Measurements from ENCODE around the gene NRIP2. TPM values are rescaled to one million over a fixed set of nuclear protein-coding genes. Genes with fewer than 3 reads are reported as not detected.
A peak's percentile ranks its signal among the peaks of the same experiment; 100 is the strongest.

Gene NRIP2
- total RNA-seq, 2 donors from 2014 or later, result 0.59 to 3.0 TPM

DNA sequence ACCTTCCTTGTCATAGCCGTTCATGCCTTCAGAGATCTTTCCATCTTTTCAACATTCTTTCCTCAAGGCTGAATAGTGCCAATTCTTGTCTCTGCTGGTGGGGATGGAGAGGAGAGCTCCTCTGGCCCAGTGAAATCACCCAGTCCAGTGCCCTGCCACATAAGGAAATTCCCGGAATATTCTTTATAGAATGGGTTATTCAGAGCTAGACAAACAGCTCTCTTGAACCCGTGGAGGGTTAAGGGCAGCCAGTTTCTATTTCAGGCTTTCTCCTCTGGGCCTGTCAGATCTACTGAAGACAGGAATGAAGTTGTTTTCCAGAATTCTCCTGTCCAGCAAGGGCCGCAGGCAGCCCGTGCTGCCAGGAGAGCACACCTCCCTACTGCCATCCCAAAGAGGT is 8.1 kb upstream of the NRIP2 start:
- H3K36me3 ChIP-seq, result peaks cover 5% of the 10 kb centered on the region
- no peak overlapping the region for H3K4me3 ChIP-seq
- no peaks in the 10 kb centered on the region for H3K27me3 ChIP-seq
- DNase-seq (ENCODE audit: low spot score), result no peak
- H3K27ac ChIP-seq, result peak overlapping the region in 1 of 2 donors; percentile 10
- H3K9me3 ChIP-seq, result no peaks in the 10 kb centered on the region
- H3K4me1 ChIP-seq, result peaks cover 0 to 11% of the 10 kb centered on the region in 2 donors
- TF ChIP-seq, protein P1, sequence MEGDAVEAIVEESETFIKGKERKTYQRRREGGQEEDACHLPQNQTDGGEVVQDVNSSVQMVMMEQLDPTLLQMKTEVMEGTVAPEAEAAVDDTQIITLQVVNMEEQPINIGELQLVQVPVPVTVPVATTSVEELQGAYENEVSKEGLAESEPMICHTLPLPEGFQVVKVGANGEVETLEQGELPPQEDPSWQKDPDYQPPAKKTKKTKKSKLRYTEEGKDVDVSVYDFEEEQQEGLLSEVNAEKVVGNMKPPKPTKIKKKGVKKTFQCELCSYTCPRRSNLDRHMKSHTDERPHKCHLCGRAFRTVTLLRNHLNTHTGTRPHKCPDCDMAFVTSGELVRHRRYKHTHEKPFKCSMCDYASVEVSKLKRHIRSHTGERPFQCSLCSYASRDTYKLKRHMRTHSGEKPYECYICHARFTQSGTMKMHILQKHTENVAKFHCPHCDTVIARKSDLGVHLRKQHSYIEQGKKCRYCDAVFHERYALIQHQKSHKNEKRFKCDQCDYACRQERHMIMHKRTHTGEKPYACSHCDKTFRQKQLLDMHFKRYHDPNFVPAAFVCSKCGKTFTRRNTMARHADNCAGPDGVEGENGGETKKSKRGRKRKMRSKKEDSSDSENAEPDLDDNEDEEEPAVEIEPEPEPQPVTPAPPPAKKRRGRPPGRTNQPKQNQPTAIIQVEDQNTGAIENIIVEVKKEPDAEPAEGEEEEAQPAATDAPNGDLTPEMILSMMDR (IDR thresholded peaks at IDR 0.05), result no peak

- no peaks in the 10 kb centered on the region for H3K9me3 ChIP-seq
- H3K36me3 ChIP-seq, result no peaks in the 10 kb centered on the region
- no peaks in the 10 kb centered on the region for H3K27me3 ChIP-seq
- DNase-seq (ENCODE audit: low spot score), result no peak
- TF ChIP-seq, protein P1 (IDR thresholded peaks at IDR 0.05), result no peak
- no peak overlapping the region for H3K27ac ChIP-seq
- no peak overlapping the region for H3K4me3 ChIP-seq
- H3K4me1 ChIP-seq, result peaks cover 0 to 11% of the 10 kb centered on the region in 2 donors
These were observed 6.3 kb upstream of the NRIP2 start for GRCh38 chr12:2841056-2841650.

GRCh38 chr12:2836574-2836973 is 1.7 kb upstream of the NRIP2 start:
- Histone ChIP-seq H3K4me3 (no peak overlapping the region), H3K4me1 (peaks cover 0 to 23% of the 10 kb centered on the region in 2 donors), H3K9me3 (no peaks in the 10 kb centered on the region), H3K36me3 (no peaks in the 10 kb centered on the region), H3K27me3 (no peaks in the 10 kb centered on the region), H3K27ac (no peak overlapping the region)
- DNase-seq (ENCODE audit: low spot score), result no peak
- TF ChIP-seq, protein P1 (IDR thresholded peaks at IDR 0.05), result no peak

GRCh38 chr12:2835691-2836403 is 1.0 kb upstream of the NRIP2 start:
- no peak for DNase-seq (ENCODE audit: low spot score)
- no peaks in the 10 kb centered on the region for H3K9me3 ChIP-seq
- H3K4me1 ChIP-seq, result peaks cover 0 to 23% of the 10 kb centered on the region in 2 donors
- TF ChIP-seq, protein P1 (IDR thresholded peaks at IDR 0.05), result no peak
- H3K27ac ChIP-seq, result no peak overlapping the region
- no peak overlapping the region for H3K4me3 ChIP-seq
- H3K27me3 ChIP-seq, result no peaks in the 10 kb centered on the region
- no peaks in the 10 kb centered on the region for H3K36me3 ChIP-seq

- peak overlapping the region in 1 of 2 donors; percentile 37 for H3K4me3 ChIP-seq
These were observed 1.0 kb downstream of the NRIP2 start for GRCh38 chr12:2833810-2834209.

More at GRCh38 chr12:2833810-2834209, 1.0 kb downstream of the NRIP2 start:
- H3K27ac ChIP-seq, result no peak overlapping the region
- peaks cover 0 to 23% of the 10 kb centered on the region in 2 donors for H3K4me1 ChIP-seq
- H3K27me3 ChIP-seq, result no peaks in the 10 kb centered on the region
- H3K9me3 ChIP-seq, result no peaks in the 10 kb centered on the region
- TF ChIP-seq, protein P1 (IDR thresholded peaks at IDR 0.05), result no peak
- H3K36me3 ChIP-seq, result peaks cover 9% of the 10 kb centered on the region
- no peak for DNase-seq (ENCODE audit: low spot score)

Data from right atrium auricular region (tissue), 2 donors.